Nasal cavity respiratory epithelium epithelial cell of viscerocranial mucosa (primary cell): ENCODE data around the gene KLK6. TPM values are rescaled to one million over a fixed set of nuclear protein-coding genes. Genes with fewer than 3 reads are reported as not detected.

Experiments
- total RNA-seq: library from RNA; depleted of rRNA; stranded (reverse); fragments of >200 nt; gene quantifications from 2 replicates; pipeline ENCODE4 v1.2.3, GENCODE V29; 2014

KLK6 gene
- total RNA-seq: 2.5 and 3.4 TPM in 2 replicates

DNA sequence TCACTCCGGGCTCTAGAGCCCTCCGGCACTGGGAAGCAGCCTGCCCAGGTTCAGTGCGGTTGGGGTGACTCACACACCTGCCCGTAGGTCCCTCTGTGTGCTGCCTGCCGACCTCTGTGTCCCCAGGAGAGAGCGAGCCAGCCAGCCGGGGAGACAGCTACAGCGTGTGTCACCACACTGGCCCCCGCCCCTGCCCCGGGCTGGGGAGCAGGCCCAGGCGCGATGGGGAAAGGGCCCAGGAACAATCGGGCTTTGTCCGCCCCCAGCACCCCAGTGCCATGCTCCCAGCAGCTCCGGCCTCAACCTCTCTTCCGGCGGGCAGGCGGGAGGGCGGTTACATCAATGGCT lies at the start of gene KLK6:
Gene KLK6 (minus strand): TSS at position 179 of the 348 bp plus-strand sequence. CDS start 1,487 bp downstream, outside the sequence.

DNA sequence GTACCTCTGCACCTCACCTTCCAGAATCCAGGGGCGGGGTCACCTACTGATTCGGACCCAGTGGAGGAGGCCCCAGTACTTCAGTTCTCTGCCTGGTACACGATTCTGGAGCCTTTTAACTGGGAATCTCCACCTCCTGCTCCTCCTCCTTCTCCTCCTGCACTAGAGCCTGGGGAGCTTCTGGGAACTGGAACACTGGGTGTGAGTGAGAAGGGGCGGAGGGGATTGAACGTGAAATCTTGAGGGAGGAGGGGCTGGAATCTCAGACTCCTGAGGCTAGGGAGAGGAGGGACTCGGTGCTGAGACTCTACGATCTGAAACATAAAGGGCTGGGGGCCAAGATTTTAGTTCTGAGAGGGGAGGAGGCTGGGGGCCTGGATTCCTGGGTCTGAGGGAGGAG lies 32.1 kb upstream of the KLK6 start, which contains the start of gene KLK8:
Gene KLK8 (minus strand): TSS at position 90 of the 400 bp plus-strand sequence. CDS start 437 bp downstream, outside the sequence.

DNA sequence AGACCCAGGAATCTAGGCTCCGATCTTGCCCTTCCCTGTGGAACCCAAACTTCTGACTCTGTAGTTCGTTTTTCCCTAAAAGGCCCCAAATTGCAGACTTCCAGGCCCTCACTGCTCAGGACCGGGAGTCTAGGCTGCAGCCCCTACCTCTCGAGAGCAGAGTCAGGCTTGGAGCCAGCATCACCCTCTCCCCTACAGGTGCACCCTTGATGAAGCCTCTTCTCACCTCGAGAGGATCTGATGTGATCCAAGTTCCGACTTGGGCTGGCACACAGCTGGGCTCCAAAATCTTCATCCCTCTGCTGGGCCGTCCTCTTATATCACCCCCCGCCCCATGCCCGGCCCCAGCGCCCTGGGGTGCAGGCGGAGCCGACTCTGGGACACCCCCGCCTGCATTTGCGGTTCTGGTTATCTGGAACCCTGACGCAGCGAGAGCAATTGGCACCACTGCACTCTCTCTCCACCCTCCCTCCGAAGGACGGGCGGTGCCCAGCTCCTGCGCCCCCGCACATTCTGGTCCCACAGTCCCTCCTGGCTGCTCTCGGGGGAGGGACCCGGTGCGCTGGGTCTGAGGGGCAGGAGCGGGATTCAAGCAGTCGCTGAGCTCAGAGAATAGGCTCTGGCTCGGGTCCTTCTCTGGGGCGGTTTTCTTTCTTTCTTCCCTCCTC lies 14.4 kb upstream of the KLK6 start, which contains the start of gene KLK7:
Gene KLK7 (minus strand): TSS at position 293 of the 668 bp plus-strand sequence. CDS start 1,518 bp downstream, outside the sequence.

DNA sequence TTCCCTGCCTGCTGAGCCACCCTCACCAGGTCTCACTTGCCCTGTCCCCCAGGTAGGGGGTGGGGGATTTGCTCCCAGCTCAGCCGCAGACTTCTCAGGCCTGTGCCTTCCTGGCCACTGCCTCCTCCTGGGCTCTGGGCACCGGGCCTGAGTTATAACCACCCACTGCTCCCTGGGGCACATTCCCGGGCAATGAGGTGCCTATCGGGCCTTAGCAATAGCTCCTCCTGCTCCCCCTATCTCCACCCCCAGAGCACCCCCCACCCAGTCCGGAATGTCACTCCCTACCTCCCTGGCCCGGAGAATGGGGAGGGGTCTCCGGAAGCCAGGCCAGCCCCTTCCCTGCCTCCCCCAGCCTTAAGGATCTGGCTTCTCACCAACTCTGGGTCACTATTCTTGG lies 16.5 kb downstream of the KLK6 start, which contains the start of gene KLK5:
Gene KLK5 (minus strand): TSS at position 129 of the 400 bp plus-strand sequence. CDS start 381 bp downstream, outside the sequence.

DNA sequence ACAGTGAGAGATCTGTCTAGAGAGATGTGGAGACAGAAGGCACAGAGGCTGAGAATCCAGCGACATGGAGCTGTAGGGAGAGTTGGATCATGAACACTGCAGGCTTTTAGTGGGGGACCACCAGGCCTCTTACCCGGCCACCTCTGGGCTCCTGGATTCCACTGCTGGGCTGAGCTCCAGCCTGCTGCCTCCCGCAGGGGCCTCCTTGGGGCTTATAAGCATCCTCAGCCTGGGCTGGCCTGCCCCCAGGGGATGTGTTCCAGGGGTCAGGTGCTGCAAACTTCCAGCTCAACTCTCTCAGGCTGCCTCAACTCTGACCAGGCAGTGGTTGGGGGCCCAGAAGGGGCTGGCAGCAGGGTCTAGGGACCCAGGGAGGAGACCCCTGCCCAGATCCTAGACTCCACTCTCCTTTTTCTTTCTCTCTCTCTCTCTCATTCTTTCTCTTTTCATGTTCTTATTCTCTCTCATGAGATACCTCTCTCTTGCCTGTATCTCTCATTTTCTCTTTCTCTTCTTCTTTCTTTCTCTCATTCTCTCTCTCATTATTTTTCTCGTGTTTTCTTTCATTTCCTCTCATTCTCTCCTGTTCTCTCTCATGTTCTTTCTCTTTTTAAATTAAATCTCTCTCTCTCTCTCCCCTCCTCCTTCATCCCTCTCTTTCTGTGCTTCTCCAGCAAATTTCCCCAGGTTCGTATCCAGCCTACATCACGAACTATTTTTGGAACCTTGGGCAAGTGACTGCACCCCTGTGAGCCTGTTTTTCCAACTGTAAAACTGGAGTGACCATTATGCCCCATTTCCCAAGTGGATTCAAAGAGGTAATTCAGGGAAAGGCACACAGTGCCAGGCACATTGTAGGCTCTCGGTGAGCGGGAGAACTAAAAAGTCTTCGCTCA lies 57.9 kb downstream of the KLK6 start, which contains the start of gene KLK4:
Gene KLK4 (minus strand): TSS at position 190 of the 896 bp plus-strand sequence. CDS start 657 bp downstream, outside the sequence.

Other genes starting within 250 kb of the KLK6 start
- under 0.01 TPM in 1 of 2 replicates, not detected in the other for gene SHANK1, start 249.8 kb downstream of the KLK6 start, total RNA-seq
- gene CLEC11A, start 246.2 kb downstream of the KLK6 start, total RNA-seq: under 0.01 and 0.07 TPM in 2 replicates
- not detected in 2 replicates for gene GPR32, start 199.1 kb downstream of the KLK6 start, total RNA-seq
- gene ACP4, start 179.2 kb downstream of the KLK6 start, total RNA-seq: not detected in 2 replicates
- 0.14 TPM in 1 of 2 replicates, not detected in the other for gene KLK1, start 145.8 kb downstream of the KLK6 start, total RNA-seq
- gene KLK15, start 136.0 kb downstream of the KLK6 start, total RNA-seq: not detected in 2 replicates
- gene KLK3, start 114.7 kb downstream of the KLK6 start, total RNA-seq: not detected in 2 replicates
- gene KLK2, start 96.2 kb downstream of the KLK6 start, total RNA-seq: not detected in 2 replicates
- gene KLK4, start 58.2 kb downstream of the KLK6 start, total RNA-seq: not detected in 2 replicates
- 25.0 and 189 TPM in 2 replicates for gene KLK5, start 16.6 kb downstream of the KLK6 start, total RNA-seq
- 15.0 and 22.9 TPM in 2 replicates for gene KLK7, start 14.3 kb upstream of the KLK6 start, total RNA-seq
- gene KLK8, start 32.0 kb upstream of the KLK6 start, total RNA-seq: 27.8 and 86.5 TPM in 2 replicates
- gene KLK10, start 50.1 kb upstream of the KLK6 start, total RNA-seq: 36.2 and 66.0 TPM in 2 replicates
- 17.4 and 29.0 TPM in 2 replicates for gene KLK11, start 57.0 kb upstream of the KLK6 start, total RNA-seq
- gene KLK12, start 65.4 kb upstream of the KLK6 start, total RNA-seq: 0.14 and 17.1 TPM in 2 replicates
- gene KLK13, start 95.5 kb upstream of the KLK6 start, total RNA-seq: 0.68 and 1.3 TPM in 2 replicates
- gene KLK14, start 113.3 kb upstream of the KLK6 start, total RNA-seq: under 0.01 and 0.21 TPM in 2 replicates
- 8.2 and 10.0 TPM in 2 replicates for gene CTU1, start 138.8 kb upstream of the KLK6 start, total RNA-seq
- not detected in 2 replicates for gene SIGLEC9, start 155.3 kb upstream of the KLK6 start, total RNA-seq
- gene SIGLEC7, start 172.7 kb upstream of the KLK6 start, total RNA-seq: not detected in 2 replicates